PC-9 (cell line): ENCODE data around the gene SSX4B.

Source experiments
- EZH2 ChIP-seq: fragments of 200-600 bp; sonication (generic); IDR thresholded peaks from 2 replicates; pipeline ENCODE4 v1.8.0; 2017; ENCODE audit warnings: antibody characterized with exemption, low read depth
- TF ChIP-seq, protein P1 (sequence below): fragments of 200-600 bp; sonication (generic); conservative IDR thresholded peaks from 2 replicates; pipeline ENCODE4 v1.6.1; 2017; ENCODE audit warnings: mixed run types, antibody characterized with exemption, mild to moderate bottlenecking, moderate library complexity

- TF ChIP-seq, protein P1, sequence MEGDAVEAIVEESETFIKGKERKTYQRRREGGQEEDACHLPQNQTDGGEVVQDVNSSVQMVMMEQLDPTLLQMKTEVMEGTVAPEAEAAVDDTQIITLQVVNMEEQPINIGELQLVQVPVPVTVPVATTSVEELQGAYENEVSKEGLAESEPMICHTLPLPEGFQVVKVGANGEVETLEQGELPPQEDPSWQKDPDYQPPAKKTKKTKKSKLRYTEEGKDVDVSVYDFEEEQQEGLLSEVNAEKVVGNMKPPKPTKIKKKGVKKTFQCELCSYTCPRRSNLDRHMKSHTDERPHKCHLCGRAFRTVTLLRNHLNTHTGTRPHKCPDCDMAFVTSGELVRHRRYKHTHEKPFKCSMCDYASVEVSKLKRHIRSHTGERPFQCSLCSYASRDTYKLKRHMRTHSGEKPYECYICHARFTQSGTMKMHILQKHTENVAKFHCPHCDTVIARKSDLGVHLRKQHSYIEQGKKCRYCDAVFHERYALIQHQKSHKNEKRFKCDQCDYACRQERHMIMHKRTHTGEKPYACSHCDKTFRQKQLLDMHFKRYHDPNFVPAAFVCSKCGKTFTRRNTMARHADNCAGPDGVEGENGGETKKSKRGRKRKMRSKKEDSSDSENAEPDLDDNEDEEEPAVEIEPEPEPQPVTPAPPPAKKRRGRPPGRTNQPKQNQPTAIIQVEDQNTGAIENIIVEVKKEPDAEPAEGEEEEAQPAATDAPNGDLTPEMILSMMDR = no peak
- TF ChIP-seq EZH2 = no peak
Observed at GRCh38 chrX:48456628-48457331, 45.0 kb upstream of the SSX4B start.
